Tongue (tissue), 2 donors: ENCODE data around the gene TRAP1. TPM values are rescaled to one million over a fixed set of nuclear protein-coding genes. Genes with fewer than 3 reads are reported as not detected.

Experiments
- DNase-seq: peaks from one replicate; pipeline ENCODE4 v3.0.0-alpha.2; 2015
- total RNA-seq: library from RNA; depleted of rRNA; stranded (reverse); fragments of >200 nt; gene quantifications from one replicate; pipeline ENCODE4 v1.2.3, GENCODE V29; 2014

The TRAP1 gene
- total RNA-seq: 136 TPM

- peak; percentile 93 for DNase-seq
These were observed at the start of gene TRAP1 for GRCh38 chr16:3717235-3718018. Gene TRAP1, minus strand, starts transcription at chr16:3717524. Its CDS starts 16 bp downstream, at chr16:3717508.

- DNase-seq: no peak
These were observed 48.9 kb upstream of the TRAP1 start for GRCh38 chr16:3766177-3766576.

DNA sequence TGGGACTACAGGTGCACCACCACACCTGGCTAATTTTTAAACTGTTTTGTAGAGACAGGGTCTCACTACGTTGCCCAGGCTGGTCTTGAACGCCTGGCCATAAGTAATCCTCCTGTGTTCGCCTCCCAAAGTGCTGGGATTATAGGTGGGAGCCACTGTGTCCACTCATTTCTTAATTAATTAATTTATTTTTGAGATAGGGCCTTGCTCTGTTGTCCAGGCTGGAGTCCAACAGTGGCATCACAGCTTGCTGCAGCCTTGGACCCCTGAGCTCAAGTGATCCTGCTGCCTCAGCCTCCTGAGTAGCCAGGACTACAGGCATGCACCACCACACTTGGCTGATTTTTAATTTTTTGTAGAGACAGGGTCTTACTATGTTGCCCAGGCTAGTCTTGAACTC, 47.1 kb upstream of the TRAP1 start:
- no peak for DNase-seq

- no peak for DNase-seq
These were observed 44.9 kb upstream of the TRAP1 start for GRCh38 chr16:3762107-3762750.

GRCh38 chr16:3761375-3762106, 44.2 kb upstream of the TRAP1 start:
- DNase-seq: no peak

DNA sequence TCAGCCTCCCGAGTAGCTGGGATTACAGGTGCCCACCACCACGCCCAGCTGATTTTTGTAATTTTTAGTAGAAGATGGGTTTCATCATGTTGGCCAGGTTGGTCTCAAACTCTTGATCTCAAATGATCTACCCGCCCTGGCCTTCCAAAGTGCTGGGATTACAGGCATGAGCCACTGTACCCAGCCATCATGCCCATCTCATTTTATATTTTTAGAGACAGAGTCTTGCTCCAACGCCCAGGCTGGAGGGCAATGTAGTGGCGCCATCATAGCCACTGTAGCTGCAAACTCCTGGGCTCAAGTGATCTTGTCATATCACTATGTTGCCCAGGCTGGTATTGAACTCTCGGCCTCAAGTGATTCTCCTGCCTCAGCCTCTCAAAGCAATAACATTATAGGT, 43.2 kb upstream of the TRAP1 start:
- DNase-seq: no peak

- no peak for DNase-seq
These were observed 42.4 kb upstream of the TRAP1 start for GRCh38 chr16:3759736-3760135.

DNA sequence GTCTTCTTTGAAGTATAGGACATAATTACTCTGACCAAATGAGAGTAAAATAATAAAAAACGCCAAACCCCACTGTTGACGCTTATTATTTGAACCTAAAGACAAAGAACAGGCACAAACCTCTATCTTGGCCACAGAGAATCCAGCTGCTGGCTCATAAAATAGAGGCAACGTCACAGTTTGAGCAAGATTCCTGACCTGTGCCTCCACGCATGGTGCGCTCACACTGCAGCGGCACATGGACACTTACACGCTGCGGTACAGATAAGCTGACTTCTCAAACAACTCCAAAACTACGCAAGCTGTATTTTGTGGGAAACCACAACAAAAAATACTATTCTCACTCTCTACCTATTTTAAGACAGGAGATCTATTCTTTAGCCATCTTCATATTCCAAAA, 38.8 kb upstream of the TRAP1 start:
- no peak for DNase-seq

DNA sequence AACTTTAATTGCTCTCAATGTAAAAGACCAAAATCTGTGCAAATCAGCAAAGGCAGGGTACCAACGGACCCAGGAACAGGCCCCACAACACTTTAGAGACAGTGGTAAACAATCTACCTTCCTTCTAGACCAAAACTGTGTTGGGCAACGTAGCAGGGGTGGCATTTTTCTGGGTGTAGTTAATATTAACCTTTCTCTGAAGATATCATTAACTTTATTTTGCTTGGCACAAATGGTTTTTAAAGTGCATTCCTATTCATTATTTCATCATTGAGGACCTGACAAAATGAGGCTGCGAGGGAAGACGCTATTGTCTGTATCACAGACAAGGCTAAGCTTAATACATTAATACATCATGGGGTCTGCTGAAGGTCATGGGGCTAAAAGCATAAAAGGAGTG, 37.9 kb upstream of the TRAP1 start:
- DNase-seq: no peak

DNA sequence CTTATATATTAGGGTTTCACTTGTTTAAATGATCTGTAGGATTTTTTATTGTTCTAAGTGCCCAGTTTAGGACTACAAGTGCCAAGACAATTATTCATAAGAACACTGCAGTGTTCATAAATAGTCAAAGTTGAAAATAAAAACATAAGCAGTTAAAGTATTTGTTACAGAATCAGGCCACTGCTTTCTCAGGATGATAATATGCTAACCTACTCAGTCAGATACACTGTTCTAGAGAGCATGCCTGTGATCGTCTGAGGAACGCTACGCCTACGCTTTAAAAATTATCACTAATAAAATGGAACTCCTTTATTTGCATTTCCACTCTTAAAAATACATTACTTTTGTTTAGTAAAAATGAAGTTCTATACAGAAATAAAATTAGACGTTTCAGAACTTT, 37.4 kb upstream of the TRAP1 start:
- no peak for DNase-seq

DNA sequence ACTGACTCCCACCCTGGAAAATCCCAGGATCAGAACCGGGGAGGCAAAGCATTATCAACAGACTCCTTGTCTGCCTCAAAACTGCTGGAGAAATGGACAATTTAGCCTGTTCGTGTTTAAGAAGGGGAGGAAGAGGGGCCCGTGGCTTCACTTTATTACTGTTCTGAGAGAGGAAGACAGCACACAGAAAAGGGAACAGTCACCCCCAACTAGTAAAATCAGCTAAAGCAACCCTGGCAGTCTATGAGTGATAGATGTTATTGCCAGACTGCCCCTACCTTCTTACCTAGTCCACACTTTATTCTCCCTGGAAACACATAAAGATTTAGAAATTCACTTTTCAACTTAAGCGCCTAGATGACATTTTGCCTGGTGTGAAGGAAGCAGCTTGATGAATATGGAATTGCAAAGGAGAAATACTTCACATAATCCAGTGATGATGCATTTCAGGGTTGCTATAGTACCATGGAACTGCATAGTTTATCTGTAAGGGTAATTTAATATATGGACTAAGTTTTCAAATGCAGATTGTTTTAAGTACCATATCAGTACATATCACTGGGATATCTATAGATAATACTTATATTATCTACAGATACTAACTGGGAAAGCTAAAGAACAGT, 36.9 kb upstream of the TRAP1 start:
- DNase-seq: no peak

DNA sequence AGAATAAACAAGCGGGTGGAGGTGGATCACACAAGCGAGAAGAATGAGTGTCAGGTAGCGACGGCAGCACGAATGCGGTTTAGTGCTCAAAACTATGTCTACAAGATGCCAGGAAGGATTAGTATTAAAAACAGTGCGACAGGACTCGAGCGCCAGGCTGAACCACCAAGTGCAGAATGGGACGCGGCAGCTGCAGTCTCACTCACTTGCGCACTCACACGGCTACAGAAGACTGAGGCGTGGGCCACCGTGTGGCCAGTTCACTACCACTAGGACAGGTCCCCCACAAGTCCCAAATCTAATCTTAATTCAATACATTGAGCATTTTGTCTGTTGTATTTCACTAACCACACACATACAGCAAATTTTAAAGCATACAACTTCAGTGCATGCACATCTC, 35.7 kb upstream of the TRAP1 start:
- DNase-seq: no peak

GRCh38 chr16:3751878-3752277, 34.6 kb upstream of the TRAP1 start:
- no peak for DNase-seq

- no peak for DNase-seq
These were observed 31.0 kb upstream of the TRAP1 start for GRCh38 chr16:3748307-3748706.

- DNase-seq: no peak
These were observed 28.5 kb upstream of the TRAP1 start for GRCh38 chr16:3745751-3746355.

- no peak for DNase-seq
These were observed 26.7 kb upstream of the TRAP1 start for GRCh38 chr16:3744018-3744417.

DNA sequence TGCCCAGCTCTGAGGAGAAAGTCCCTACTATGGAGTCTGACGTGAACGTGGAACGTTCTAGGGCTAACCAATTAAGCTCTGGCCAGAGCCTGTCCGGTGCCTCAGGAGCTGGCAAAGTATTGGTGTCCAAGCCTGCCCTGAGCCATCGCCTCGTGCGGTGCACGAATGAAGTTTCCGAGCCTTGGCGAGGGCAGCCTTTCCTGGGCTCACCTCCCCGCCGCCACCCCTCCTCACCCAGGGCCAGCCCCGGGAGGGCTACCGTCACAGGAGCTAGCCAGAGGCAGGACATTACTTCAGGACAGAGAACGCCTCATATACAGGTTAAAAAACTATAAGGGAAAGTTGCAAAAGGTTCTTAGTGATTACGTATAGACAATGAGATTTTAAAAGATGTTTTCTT, 23.6 kb upstream of the TRAP1 start:
- no peak for DNase-seq

GRCh38 chr16:3740186-3740585, 22.9 kb upstream of the TRAP1 start:
- no peak for DNase-seq

GRCh38 chr16:3739636-3740035, 22.3 kb upstream of the TRAP1 start:
- no peak for DNase-seq

DNA sequence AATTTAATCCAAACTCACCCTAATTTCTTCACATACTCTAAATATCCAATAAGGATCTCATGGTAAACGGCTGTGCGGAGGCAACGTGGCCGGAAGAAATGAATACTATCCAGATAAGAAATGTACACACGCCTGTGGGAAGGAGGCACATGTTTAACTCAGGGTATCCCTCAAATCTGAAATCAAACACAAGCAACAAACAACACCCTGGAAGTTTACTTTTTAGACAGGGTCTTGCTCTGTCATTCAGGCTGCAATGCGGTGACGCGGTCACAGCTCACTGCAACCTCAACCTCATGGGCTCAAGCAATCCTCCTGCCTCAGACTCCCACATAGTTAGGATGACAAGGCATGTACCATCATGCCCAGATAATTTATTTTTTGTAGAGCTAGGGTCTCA, 21.2 kb upstream of the TRAP1 start:
- DNase-seq: no peak

GRCh38 chr16:3738128-3738527, 20.8 kb upstream of the TRAP1 start:
- no peak for DNase-seq

DNA sequence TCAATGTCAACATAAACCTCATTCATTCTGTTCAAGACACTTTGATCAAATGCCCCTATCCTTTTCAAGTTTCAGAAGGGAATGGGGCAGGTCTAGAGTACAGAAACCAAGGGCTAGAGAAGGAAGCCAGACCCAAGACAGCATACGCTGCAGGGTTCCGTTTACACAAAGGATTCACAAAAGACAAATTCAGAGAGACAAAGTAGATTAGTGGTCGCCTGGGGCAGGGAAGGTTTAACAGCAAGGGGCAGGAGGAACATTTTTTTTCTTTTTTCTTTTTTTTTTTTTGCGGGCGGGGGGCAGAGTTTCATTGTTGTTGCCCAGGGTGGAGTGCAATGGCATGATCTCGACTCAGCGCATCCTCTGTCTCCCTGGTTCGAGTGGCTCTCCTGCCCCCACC, 19.9 kb upstream of the TRAP1 start:
- DNase-seq: no peak

DNA sequence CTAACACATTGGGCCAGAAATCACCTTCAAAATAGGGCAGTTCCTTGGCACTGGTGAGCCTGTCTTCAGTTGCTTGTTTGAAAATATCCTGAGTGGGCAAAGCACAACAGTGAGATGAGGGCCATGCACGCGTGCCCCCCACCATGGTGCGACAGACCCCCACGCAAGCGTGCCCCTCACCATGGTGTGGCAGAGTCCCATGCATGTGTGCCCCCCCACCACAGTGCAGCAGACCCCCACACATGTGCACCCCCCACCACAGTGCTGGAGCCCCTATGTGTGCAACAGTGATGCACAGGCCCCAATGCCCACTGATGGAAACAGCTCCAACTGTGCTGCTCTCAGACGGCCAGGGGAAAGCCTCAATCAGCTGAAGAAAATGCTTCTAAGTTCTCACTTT, 18.8 kb upstream of the TRAP1 start:
- no peak for DNase-seq
